Right atrium auricular region (tissue), 2 donors: ENCODE results near the gene CCHCR1. TPM values are rescaled to one million over a fixed set of nuclear protein-coding genes. Genes with fewer than 3 reads are reported as not detected.
"Not testable (repeated sequence)": the region's sequence is repeated elsewhere in the genome, so short reads cannot be mapped to it uniquely, and the experiment has no call there.

Experiments used
- DNase-seq: peaks from one replicate; pipeline ENCODE4 v3.0.0-alpha.2; 2019; ENCODE audit warnings: low spot score
- H3K27ac ChIP-seq, 2 donors: fragments of 200-600 bp; sonication (generic); 1 replicate in 1 of 2; 2 replicates in 1 of 2; pipeline ENCODE4 v1.5.1; 2016 to 2019
- H3K27me3 ChIP-seq, 2 donors: fragments of 200-600 bp; sonication (generic); one replicate each; pipeline versions ENCODE4 v1.5.1 to v1.6.0; 2017 to 2019
- H3K36me3 ChIP-seq: fragments of 200-600 bp; sonication (generic); one replicate; pipeline ENCODE4 v1.5.1; 2016
- H3K4me1 ChIP-seq, 2 donors: fragments of 200-600 bp; sonication (generic); one replicate each; pipeline versions ENCODE4 v1.5.1 to v1.6.0; 2017 to 2019
- H3K4me3 ChIP-seq, 2 donors: fragments of 200-600 bp; sonication (generic); 1 replicate in 1 of 2; 2 replicates in 1 of 2; pipeline ENCODE4 v1.5.1; 2017 to 2019; ENCODE audit warnings: mild to moderate bottlenecking in 1 of 2, moderate library complexity in 1 of 2
- H3K9me3 ChIP-seq, 2 donors: fragments of 200-600 bp; sonication (generic); one replicate each; pipeline ENCODE4 v1.5.1; 2019
- total RNA-seq, 2 donors: library from RNA; depleted of rRNA; stranded (reverse); fragments of >200 nt; gene quantifications; one replicate each; pipeline ENCODE4 v1.1.0, GENCODE V29; 2016
- TF ChIP-seq, protein P1 (sequence below), 2 donors: fragments of 200-600 bp; sonication (generic); IDR thresholded peaks; one replicate each; pipeline ENCODE4 v1.5.1; 2019; ENCODE audit warnings: antibody characterized with exemption in 2 of 2

The CCHCR1 gene
- total RNA-seq, 2 donors from 2014 or later, result 7.6 to 9.1 TPM

GRCh38 chr6:31173406-31173805 is 15.8 kb upstream of the CCHCR1 start:
- no peak for DNase-seq
- Histone ChIP-seq H3K9me3 (no peaks in the 10 kb centered on the region), H3K27me3 (no peaks in the 10 kb centered on the region), H3K4me1 (no peaks in the 10 kb centered on the region), H3K4me3 (no peak overlapping the region), H3K36me3 (no peaks in the 10 kb centered on the region), H3K27ac (no peak overlapping the region)
- TF ChIP-seq, protein P1, sequence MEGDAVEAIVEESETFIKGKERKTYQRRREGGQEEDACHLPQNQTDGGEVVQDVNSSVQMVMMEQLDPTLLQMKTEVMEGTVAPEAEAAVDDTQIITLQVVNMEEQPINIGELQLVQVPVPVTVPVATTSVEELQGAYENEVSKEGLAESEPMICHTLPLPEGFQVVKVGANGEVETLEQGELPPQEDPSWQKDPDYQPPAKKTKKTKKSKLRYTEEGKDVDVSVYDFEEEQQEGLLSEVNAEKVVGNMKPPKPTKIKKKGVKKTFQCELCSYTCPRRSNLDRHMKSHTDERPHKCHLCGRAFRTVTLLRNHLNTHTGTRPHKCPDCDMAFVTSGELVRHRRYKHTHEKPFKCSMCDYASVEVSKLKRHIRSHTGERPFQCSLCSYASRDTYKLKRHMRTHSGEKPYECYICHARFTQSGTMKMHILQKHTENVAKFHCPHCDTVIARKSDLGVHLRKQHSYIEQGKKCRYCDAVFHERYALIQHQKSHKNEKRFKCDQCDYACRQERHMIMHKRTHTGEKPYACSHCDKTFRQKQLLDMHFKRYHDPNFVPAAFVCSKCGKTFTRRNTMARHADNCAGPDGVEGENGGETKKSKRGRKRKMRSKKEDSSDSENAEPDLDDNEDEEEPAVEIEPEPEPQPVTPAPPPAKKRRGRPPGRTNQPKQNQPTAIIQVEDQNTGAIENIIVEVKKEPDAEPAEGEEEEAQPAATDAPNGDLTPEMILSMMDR (IDR thresholded peaks at IDR 0.05), result no peak

DNA sequence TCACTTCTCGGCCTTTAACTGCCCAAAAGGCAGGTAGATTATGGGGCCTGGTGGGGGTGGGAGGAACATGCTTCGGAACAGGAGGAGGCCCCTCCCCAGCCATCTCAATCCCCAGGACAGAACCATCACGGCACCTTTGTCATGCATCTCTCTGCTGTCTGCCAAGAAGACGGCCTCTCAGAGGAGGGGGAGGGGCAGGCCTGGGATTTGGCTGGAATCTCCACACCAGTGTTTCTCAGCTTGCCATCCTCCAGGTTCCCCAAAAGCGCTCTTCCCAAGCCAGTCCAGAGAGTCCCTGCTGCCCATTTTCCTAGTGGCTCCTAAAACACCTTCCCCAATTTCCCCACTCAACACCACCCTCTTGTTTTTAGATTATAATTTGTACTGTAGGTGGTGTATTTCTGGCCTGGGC is 15.4 kb upstream of the CCHCR1 start:
- Histone ChIP-seq H3K27ac (no peak overlapping the region), H3K9me3 (no peaks in the 10 kb centered on the region), H3K27me3 (no peaks in the 10 kb centered on the region), H3K4me3 (no peak overlapping the region), H3K36me3 (no peaks in the 10 kb centered on the region), H3K4me1 (no peaks in the 10 kb centered on the region)
- TF ChIP-seq, protein P1 (IDR thresholded peaks at IDR 0.05), result no peak
- no peak for DNase-seq

GRCh38 chr6:31171931-31172905 is 14.6 kb upstream of the CCHCR1 start:
- no peaks in the 10 kb centered on the region for H3K27me3 ChIP-seq
- TF ChIP-seq, protein P1 (IDR thresholded peaks at IDR 0.05), result no peak
- H3K27ac ChIP-seq, result no peak overlapping the region
- H3K36me3 ChIP-seq, result no peaks in the 10 kb centered on the region
- no peak for DNase-seq
- no peaks in the 10 kb centered on the region for H3K9me3 ChIP-seq
- no peaks in the 10 kb centered on the region for H3K4me1 ChIP-seq
- H3K4me3 ChIP-seq, result no peak overlapping the region

DNA sequence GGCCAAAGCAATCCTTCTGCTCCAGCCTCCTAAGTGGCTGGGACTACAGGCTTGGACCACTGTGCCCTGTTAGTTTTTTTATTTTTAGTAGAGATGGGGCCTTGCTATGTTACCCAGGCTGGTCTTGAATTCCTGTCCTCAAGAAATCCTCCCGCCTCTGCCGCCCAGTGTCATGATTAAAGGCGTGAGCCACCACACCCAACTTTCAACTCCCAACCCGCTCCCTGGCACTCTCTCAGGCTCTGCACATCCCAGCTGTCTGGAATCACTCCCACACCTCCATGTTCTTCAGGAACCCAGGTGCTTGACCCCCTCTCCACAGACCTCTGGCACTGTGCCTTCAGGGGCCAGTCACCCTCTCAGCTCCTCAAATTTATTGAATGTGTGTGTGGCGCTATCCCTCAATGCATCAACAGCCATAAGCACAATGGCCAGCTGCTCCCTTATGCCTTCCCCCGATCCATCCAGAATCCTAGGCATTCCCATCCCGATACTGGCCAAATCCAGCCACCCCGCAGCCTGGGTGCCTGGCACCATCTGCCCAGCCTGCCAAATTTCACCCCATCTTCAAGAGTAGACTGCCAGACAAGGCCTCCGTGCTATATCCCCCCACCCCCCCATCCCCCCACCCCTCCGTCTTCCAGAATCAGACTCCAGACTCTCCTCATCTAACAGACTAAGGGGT is 13.5 kb upstream of the CCHCR1 start:
- no peaks in the 10 kb centered on the region for H3K9me3 ChIP-seq
- no peak for DNase-seq
- no peaks in the 10 kb centered on the region for H3K36me3 ChIP-seq
- H3K4me3 ChIP-seq, result no peak overlapping the region
- H3K27ac ChIP-seq, result no peak overlapping the region
- no peaks in the 10 kb centered on the region for H3K27me3 ChIP-seq
- no peaks in the 10 kb centered on the region for H3K4me1 ChIP-seq
- TF ChIP-seq, protein P1 (IDR thresholded peaks at IDR 0.05), result no peak

DNA sequence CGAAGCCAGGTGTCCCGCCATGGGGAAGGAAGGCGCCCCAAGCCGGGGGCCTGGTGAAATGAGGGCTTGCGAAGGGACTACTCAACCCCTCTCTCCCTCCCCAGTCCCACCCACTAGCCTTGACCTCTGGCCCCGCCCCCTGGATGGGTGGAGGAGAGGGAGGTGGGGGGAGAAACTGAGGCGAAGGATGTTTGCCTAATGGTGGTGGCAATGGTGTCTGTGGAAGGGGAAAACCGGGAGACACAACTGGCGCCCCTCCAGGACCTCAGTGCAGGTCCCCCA is 12.9 kb upstream of the CCHCR1 start, which contains the start of gene POU5F1:
Gene POU5F1, minus strand, starts transcription at position 83 of the 282 bp plus-strand sequence. Its CDS starts 62 bp downstream, at position 21.
- H3K27ac ChIP-seq, result no peak within 1 kb of the TSS
- no peaks in the 10 kb centered on the region for H3K4me1 ChIP-seq
- H3K9me3 ChIP-seq, result no peaks in the 10 kb centered on the region
- TF ChIP-seq, protein P1 (IDR thresholded peaks at IDR 0.05), result no peak
- DNase-seq, result no peak
- no peaks in the 10 kb centered on the region for H3K36me3 ChIP-seq
- no peak within 1 kb of the TSS for H3K4me3 ChIP-seq
- no peaks in the 10 kb centered on the region for H3K27me3 ChIP-seq

- H3K27me3 ChIP-seq, H3K9me3 ChIP-seq, DNase-seq, H3K4me1 ChIP-seq, H3K27ac ChIP-seq, H3K4me3 ChIP-seq, H3K36me3 ChIP-seq: not testable (repeated sequence)
Measured at GRCh38 chr6:31169858-31170599, 12.4 kb upstream of the CCHCR1 start.
